COR-L47 (cell line): ENCODE results near the gene COMMD10.

Experiments
- DNase-seq: peaks from one replicate; lab custom pipeline; 2025; lab: John Stamatoyannopoulos, UW

COMMD10 gene

GRCh38 chr5:116225281-116225922 is 140.6 kb downstream of the COMMD10 start:
- no peak for DNase-seq

- no peak for DNase-seq
These were observed 144.4 kb downstream of the COMMD10 start for GRCh38 chr5:116229131-116229689.

- no peak for DNase-seq
These were observed 146.5 kb downstream of the COMMD10 start for GRCh38 chr5:116231288-116231687.

- no peak for DNase-seq
These were observed 149.9 kb downstream of the COMMD10 start for GRCh38 chr5:116234681-116235080.

- no peak for DNase-seq
These were observed 153.2 kb downstream of the COMMD10 start for GRCh38 chr5:116237917-116238500.

- no peak for DNase-seq
These were observed 157.5 kb downstream of the COMMD10 start for GRCh38 chr5:116242343-116242742.

GRCh38 chr5:116248432-116248831 is 163.6 kb downstream of the COMMD10 start:
- no peak for DNase-seq

- DNase-seq, result no peak
These were observed 164.8 kb downstream of the COMMD10 start for GRCh38 chr5:116249648-116250047.

GRCh38 chr5:116256717-116257116 is 171.9 kb downstream of the COMMD10 start:
- DNase-seq, result no peak

- no peak for DNase-seq
These were observed 180.6 kb downstream of the COMMD10 start for GRCh38 chr5:116265471-116265870.

GRCh38 chr5:116271446-116272025 is 186.7 kb downstream of the COMMD10 start:
- DNase-seq, result no peak

- DNase-seq, result no peak
These were observed 187.6 kb downstream of the COMMD10 start for GRCh38 chr5:116272281-116272941.

- no peak for DNase-seq
These were observed 188.8 kb downstream of the COMMD10 start for GRCh38 chr5:116273448-116274242.

- no peak for DNase-seq
These were observed 189.4 kb downstream of the COMMD10 start for GRCh38 chr5:116274251-116274650.

GRCh38 chr5:116275282-116275681 is 190.5 kb downstream of the COMMD10 start:
- no peak for DNase-seq

- no peak for DNase-seq
These were observed 192.1 kb downstream of the COMMD10 start for GRCh38 chr5:116276952-116277351.

GRCh38 chr5:116280149-116280803 is 195.5 kb downstream of the COMMD10 start:
- no peak for DNase-seq

GRCh38 chr5:116281309-116281708 is 196.5 kb downstream of the COMMD10 start:
- DNase-seq, result no peak

- DNase-seq, result no peak
These were observed 203.7 kb downstream of the COMMD10 start for GRCh38 chr5:116288524-116288923.

GRCh38 chr5:116289276-116289675 is 204.5 kb downstream of the COMMD10 start:
- no peak for DNase-seq

GRCh38 chr5:116291271-116291670 is 206.4 kb downstream of the COMMD10 start:
- DNase-seq, result no peak
